ENCODE results near the gene CDCA8.

GRCh38 chr1:37728416-37728815 is 36.1 kb downstream of the CDCA8 start:
- TF ChIP-seq EZH2 (IDR thresholded peaks at IDR 0.05) (no peak), POLR2AphosphoS5 (IDR thresholded peaks at IDR 0.05; ENCODE audit: borderline replicate concordance, low read depth, low read length) (no peak)
